Renal cortical epithelial cell (primary cell): ENCODE data around the gene EEFSEC. TPM values are rescaled to one million over a fixed set of nuclear protein-coding genes. Genes with fewer than 3 reads are reported as not detected.

Experiments
- DNase-seq: peaks from one replicate; pipeline ENCODE4 v3.0.0-alpha.2; 2011; ENCODE audit warnings: low read depth
- total RNA-seq: library from RNA; depleted of rRNA; stranded (reverse); fragments of >200 nt; gene quantifications from 2 replicates; pipeline ENCODE4 v1.2.3, GENCODE V29; 2014

The EEFSEC gene
- total RNA-seq, 1 donor from 2014 or later: 7.6 TPM

DNA sequence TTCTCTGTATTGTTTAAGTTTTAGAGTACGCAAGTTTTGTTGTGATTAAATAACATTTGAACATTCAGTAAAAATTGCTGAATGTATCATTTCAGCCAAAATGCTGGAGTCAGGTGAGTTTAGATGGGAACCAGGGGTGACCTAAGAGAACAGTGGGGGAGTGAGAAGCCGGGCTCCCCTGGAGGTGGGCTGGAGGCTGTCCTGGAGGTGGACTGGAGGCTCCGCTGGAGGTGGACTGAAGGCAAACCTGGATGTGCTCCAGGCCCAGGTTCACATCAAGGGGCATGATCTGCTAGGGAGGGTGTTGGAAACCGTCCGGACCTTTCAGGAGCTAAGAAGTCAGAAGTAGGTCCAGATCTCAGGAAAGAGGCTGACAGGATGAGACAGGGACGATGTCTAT lies 289.7 kb downstream of the EEFSEC start:
- no peak for DNase-seq

DNA sequence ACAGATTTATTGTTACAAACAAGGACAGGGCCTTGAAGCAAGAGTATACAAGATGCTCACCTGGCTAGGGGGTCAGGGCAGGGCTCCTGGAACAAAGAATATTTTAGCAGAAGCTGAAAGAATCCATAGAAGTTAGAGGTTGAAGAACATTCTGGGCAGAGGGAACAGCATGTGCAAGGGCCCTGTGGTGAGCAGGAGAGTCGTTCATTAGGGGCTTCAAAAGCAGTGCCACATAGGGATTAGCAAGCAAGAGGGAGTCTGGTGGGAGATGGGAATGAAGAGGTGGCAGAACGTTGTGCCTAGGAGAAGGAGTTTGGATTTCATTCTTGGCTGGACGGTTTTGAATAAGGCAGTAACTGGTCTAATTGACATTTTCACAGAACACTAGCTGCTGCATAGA lies 290.5 kb downstream of the EEFSEC start:
- no peak for DNase-seq

DNA sequence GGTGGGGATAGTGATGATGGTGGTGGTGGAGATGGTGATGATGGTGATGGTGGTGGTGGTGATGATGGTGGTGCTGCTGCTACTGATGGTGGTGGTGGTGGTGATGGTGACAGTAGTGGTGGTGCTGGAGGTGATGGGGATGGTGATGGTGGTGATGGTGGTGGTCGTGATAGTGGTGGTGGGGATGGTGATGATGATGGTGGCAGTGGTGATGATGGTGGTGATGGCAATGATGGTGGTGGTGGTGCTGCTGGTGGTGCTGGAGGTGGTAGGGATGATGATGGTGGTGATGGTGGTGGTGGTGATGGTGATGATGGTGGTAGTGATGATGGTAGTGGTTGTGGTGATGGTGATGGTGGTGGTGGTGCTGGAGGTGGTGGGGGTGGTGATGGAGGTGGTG lies 292.1 kb downstream of the EEFSEC start:
- no peak for DNase-seq

DNA sequence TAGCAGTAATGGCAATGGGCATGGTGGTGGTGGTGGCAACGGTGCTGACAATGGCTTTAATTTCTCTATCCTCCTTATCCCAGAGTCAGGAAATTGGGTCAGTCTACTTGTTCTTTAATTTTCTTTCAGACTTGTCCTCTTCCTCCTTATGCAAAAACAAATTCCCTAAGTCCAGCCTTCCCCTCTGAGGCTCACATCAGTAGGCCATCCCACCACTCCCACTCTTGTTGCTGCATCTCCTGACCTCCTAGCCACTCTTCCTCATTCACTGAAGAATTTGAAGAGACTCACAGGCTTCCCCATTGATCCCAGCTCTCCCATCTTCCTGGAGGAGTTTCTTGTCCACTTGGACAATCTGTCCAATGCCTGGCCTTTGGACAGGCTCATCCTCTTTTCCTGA lies 293.5 kb downstream of the EEFSEC start:
- no peak for DNase-seq

DNA sequence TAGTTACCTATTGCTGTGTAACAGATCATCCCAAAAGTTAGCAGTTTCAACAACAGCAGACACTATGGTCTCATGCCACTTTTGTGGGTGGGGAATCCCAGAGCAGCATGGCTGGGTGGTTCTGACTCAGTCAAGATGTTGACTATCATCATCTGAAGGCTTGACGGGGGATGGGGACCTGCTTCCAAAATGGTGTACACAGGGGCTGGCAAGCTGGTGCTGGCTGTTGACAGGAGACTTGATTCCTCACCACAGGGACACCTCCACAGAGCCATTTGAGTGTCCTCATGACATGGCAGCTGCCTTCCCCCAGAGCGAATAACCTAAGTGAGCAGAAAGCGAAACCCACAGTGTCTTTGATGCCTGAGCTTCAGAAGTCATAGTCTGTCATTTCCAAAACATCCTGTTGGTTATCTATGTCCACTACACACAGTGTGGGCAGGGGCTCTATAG lies 294.3 kb downstream of the EEFSEC start:
- DNase-seq: peak; percentile 49

DNA sequence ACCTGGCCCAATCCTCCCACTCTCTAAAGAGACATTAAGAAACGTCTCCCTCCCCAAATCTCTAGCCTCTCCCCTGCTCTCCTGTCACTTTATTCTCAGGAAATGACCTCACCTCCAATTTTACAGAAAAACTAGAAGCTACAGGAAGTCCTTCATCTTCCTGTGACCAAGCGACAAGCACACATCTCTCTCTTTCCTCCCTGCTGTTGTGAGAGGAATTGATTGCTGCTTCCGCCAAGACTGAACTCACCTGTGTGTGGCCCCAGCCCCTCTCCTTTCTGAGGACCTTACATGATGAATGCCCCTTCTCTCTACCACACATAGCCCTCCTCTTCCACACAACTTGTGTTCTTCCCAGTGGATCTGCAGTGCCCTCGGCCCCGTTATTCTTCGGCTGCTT lies 295.2 kb downstream of the EEFSEC start:
- no peak for DNase-seq

DNA sequence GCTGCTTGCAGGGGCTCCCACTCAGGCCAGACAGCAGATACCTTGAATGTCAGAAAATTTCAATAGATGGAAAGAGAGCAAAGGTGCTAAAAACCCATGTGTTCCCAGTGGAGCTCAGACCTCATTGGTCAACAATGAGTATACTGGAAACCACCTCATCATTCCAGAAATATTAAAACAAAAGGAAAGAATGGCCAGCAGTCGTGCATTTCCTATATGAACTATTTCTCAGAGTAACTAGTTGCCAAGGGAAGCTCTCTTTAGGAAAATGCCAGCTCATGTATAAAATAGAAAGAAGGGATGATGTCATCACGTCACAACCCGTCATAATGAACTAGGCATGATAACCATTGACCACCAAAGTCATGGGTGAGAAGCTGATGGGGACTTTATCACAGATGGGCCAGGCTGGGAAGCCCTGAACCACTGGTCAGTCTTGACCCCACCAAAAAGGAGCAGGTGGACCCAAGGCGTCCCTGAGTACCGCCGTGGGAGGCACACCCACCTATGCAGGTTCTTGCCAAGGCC lies 295.9 kb downstream of the EEFSEC start:
- no peak for DNase-seq

DNA sequence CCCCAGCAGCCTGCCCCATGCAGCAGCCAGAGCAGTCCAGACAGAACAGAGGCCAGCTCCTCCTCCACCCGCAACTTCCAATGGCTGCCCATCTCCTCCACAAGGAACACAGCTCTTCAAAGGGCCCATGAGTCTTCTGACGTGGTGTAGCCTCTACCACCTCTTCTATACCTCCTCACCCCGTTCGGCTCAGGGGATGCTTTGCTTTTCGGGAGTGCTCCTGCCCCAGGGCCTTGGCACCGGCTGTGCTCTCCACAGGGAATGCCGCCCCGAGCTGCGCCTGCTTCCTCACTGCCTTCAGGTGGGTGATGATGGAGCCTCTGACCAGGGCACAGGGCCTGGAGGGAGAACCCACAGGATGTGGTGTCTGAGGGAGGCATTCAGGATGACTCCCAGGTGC lies 298.8 kb downstream of the EEFSEC start:
- no peak for DNase-seq

DNA sequence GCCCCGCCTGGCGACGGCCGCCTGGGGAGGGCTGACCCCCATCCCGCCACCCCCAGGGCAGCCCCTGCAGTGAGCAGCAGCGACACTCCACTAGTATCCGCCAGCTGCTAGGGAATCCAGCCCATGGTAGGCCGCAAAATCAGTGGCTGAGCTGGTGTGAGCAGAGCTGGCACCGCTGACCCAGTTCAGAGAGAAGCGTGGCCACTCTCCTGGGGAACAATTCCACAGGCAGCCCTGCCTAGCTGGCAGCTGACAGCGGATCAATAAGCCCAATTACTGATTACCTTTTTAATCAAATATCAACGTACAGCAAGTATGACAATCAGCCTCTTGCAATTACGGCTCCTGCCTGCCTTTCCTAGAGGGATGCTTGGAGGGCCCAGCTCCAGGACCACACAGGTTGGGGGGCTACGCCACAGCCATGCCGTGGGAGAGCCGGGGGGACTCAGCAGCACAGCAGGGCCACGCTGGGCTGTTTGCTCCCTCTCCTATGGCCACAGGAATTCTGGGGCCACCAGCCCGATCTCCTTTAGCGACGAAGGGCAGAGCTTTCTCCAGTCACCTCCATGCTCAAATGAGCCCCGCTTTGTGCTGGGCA lies 299.5 kb downstream of the EEFSEC start:
- no peak for DNase-seq

DNA sequence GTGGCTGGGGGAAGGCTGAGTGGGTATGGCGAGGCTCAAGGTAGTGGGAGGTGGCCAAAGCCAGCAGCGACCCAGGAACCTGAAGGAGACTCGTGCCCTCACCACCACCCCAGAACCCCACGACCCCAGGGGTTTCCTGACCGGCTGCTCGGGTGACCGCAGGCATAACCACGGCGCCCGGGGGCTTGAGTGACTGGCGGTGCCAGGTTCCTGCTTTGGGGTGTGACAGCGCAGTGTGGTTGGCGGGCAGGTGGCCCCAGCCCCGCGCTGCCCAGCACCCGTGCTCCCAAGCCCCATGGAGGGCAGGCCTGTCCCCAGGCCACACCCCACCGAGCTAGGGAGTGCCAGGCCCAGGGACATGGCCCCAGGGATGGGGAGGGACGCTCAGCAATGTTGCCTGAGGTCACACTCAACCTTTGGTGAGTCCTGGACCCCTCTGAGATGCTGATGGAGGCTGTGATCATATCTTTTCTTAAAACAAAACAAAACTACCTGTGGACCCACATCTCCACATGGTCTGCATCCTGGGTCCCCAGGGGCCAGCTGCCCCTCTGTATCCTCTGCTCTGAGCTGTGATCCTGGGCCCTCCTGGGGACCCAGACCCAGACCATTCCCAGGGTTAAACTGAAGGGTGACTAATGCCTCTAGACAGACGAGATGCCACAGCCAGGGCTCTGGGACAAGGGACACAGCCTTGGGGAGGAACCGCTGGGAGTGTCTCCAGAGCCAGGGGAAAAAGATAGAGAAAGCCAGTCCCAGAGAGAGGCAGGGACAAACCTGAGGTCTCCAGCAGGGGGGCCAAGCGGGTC lies 300.4 kb downstream of the EEFSEC start:
- no peak for DNase-seq

DNA sequence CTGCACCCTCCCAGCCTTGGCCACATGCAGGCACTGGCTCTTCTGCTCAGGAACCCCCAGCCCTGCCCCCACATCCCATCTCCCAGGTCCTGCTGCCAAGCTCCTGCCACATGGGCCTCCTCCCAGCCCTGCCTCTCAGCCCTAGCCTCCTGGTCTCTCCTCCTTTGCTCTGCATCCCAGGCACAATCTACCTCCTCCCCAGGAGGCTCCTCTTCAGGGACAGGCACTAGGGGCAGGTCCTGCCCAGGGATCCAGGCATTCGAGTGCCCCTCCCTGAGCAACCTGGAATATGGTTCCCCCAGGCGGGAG lies 301.0 kb downstream of the EEFSEC start:
- DNase-seq: no peak

DNA sequence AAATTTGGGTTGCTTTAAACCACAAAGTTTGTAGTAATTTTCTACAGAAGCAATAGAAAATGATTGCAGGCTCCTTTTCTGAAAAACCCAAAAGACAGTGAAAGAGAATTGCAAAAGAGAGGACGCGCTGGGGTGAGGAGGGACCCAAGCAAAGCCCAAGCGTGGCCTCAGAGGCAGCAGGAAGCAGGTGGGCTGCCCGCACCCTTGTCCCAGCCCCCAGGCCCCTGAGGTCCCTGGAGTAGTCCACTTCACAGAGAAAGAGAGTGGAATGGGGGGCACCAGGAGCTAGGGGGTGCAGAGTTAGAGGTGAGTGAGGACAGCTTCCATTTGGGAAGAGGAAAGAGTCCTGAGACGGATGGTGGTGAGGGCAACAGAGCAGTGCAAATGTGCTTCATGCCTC lies 301.8 kb downstream of the EEFSEC start:
- DNase-seq: no peak

DNA sequence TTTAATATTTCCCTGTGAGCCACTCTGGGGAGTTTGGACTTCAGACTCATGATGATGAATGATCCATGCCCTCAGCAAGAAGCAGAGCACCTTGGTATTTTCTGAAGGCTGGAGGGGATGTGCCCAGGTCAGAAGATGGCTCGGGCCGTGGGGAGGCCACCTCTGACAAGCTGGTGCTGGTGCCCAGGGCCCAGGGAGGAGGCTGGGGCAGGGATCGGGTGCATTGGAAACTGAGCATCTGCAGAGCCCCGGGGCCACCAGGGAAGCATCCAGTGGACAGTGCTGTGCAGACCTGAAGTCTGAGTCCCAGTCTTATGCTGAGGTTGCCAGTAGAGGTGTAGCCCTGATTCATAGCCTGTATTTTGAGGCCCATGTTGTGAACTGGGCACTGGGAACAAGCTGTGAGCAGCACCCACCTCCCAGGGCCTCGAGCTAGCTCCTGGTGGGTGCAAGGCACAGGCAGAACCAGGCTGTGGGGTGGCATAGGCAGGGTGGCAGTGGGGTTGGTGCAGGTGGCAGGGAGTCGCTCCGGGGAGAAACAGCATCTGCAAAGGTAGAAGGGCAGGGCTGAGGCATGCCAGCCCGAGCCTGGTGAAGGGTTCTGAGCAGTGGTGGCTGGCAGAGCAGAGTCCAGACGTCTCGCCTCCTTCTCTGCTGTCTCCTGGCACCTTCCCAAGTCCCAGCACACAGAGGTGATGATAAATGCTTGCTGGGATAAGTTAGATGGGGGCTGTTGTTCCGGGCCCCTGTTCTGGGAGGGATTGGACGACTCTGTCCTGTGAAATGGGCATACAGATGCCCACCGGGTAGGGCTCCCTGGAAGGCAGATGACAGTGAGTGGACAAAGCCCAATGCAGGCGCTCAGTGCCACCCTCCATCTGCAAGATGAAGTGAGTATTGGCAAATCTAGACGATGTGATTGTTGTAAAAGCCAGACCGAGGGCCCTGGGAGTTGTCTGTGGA lies 302.8 kb downstream of the EEFSEC start:
- no peak for DNase-seq

DNA sequence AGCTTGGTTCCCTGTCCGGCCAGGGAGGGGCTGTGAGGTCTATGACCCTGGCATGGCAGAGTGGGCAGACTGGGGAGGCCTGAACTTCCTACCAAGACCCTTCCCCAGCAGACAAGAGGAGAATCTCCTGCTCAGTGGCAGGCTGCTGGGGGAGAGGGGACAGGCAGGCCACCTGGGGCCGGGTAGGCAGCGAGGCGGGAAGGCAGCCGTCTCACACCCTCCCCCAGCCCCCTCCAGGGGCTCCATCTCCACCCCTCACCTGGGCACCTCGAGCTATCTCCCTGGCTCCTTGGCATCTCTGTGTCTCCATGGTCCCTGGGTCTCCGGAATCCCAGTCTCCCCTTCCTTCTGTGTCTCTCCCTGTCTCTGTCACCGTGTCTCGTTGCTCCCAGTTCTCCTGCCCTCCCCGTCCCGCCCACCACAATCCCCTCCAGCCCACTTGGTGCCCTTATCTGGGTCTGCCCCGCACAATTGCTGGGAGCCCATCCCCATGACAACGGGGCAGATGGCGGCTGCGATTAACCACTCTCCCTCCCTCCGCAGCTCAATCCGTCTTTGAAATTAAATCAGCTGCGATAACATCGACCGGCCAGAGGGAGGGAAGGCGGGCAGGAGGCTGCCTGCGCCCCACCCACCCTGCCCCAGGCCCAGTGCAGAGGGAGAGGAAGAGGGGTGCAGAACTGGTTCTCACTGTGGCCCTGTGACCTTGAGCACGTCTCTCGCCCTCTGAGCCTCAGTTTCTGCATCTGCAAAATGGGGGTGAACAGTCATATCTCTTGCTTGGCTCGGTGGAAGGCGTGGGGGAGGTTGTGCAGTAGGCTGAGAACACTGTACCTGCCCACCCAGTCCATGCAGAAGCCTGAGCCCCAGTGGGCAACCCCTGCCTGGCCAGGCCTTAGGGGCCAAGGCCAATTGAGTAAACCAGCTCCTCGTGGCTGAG lies 303.8 kb downstream of the EEFSEC start:
- DNase-seq: no peak

DNA sequence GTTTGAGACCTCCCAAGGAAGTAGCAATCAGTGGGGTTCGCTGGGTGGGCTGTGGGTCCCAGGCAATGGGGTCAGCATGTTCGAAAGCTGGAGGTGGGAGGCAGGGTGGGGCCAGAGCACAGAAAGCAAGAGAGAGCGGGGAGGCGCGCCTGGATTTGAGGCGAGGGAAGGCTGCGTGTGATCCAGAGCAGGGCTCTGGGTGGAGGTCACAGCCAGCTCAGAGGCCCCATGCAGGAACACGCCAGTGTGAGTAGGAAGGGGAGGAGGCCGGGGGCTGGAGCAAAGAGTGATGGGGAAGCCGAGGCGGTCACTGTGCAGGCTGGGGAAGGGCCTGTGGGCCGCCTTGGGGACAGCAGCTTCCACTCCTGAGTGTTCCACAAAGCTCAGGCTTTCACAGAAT lies 304.7 kb downstream of the EEFSEC start:
- DNase-seq: no peak

Other genes starting within 250 kb of the EEFSEC start
- gene KBTBD12, start 238.2 kb upstream of the EEFSEC start, total RNA-seq: 1.2 and 2.2 TPM in 2 replicates
- 244 and 294 TPM in 2 replicates for gene SEC61A1, start 101.0 kb upstream of the EEFSEC start, total RNA-seq
- gene RUVBL1, start 29.7 kb upstream of the EEFSEC start, total RNA-seq: 79.1 and 86.7 TPM in 2 replicates